NCI-H1930 (cell line): Measurements from ENCODE around the gene GPC6.

ENCODE experiments used
- DNase-seq, 2 experiments: peaks; one replicate each; lab custom pipeline; 2025; lab: John Stamatoyannopoulos, UW

The GPC6 gene

GRCh38 chr13:93977986-93978385, 751.4 kb downstream of the GPC6 start:
- DNase-seq = no peak

DNA sequence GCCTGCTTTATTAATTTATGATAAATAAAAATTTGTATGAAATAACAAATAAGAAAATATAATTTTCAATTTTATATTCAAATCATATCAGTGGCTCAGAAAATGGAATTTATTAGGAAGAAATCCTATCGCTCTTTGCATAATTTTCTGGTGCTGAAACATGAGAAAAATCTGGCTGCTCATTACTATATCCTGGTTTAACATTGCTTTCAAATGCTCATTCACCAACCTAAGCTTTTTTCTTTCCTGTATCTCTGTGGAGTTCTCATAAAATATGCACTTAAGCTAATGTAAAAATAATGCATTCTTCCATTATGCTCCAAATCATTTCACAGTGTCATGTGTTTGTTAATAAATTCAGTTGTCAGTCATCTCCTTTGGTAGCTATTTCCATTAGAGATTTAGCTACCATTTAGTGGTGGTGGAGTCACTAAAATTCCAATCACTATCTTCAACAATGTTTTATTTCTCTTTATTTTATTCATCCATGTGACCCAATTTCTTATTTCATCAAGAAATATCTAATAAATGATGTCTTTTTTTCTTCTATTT, 754.9 kb downstream of the GPC6 start:
- no peak for DNase-seq

DNA sequence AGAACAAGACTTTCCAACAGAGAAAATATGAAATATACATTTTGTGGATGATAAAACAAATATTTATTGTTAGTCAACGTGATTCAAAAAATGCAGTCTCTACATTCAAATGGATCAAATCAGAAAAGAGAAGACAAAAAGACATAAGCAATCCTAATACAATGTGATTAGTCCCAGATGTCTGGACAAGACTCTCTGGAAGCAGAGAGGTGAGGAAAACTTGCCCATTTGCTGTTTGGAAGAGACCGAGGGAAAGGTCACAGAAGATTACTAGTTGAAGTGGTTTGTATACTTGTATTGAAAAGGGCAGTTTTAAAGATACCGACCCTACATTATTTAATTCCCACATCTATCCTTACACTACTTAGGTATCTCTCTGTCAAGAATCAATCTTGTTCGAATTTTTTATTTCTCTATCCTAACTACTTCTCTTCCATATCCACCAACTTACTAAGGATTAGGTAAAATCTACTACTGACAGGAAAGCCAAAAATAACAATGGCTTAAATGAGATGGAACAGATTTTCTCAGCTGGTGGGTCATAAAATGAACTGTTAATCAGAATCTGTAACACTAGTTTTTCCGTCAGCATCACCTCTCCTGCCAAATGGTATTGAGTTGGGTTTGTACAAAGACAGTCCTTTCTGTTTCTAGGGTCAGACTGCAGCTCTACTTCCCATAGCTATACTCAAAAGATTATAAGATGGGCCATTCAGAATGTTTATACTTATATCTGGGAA, 755.7 kb downstream of the GPC6 start:
- no peak for DNase-seq

DNA sequence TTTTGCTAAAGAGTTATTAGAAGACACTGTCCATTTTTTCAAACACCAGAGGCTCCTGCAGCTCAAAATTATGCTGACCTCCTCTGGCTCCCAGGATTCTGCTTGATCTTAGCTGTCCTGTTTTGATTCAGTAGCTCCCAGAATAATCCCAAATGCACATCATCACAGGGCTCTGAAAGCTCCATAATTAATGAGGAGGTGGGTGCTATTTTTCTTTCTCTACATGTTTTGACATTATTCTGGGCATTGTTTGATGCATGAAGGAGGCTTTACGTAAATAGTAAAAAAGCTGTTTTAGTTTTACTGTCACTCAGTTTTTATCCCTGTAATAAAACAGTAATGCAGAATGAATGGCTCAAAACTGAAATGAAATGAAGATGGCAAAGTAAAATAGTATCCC, 757.4 kb downstream of the GPC6 start:
- no peak for DNase-seq

GRCh38 chr13:93984876-93985275, 758.3 kb downstream of the GPC6 start:
- DNase-seq = no peak

- DNase-seq = no peak
Measured at GRCh38 chr13:93987458-93987857, 760.9 kb downstream of the GPC6 start.

DNA sequence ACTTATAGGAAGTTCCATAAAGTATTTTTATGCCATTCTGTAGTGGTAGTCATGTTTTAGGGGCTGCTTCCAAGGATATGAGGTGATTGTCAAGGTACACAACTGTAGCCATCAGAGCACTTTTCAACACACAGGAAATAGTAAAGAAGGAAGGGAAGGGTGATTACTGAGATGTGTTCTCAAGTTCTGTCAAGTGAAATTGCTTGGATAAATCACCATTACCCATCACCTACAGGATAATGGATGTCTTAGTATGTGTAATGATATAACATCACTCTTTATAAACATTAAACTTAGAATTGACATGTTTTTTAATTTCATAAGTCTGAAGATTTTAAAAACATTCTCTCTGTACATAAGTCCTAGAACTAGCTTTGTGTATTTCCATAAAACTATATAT, 765.0 kb downstream of the GPC6 start:
- no peak for DNase-seq

DNA sequence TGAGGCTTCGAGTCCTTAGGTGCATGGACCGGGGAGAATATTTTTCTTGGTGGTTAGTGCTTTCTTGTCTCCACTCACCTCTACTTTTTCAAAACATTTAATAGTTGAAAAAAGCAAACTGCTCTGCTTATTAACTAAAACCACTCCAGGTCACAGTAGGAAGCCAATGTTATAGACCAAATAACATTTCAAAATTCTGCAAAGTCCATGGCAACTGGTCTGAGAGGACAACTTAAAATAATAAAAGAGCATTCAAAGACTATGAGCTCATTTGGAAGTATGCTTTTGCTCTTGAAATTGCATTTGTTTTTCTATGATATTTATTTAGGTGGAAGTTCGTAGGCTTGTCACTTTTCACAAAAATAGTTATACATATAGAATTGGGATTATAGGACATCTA, 769.9 kb downstream of the GPC6 start:
- no peak for DNase-seq

GRCh38 chr13:94006296-94006695, 779.7 kb downstream of the GPC6 start:
- DNase-seq = no peak

DNA sequence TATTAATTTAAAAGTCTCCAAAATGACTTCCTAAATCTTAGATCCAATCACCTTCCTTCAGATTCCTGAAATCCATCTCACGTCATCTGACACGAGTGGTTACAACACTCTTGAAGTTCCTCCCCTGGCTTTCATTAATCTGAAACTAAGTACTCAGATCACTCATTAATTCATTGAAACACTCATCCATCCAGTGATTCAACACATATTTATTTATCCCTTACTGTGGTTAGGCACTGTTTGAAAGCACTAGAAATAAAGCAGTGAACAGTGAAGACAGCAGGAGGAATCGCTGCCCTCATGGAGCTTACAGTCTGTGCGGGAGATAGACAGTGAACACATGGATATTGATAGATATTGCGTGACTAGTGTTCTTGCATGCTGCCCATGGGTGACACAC, 780.5 kb downstream of the GPC6 start:
- DNase-seq = no peak

- DNase-seq = no peak
Measured at GRCh38 chr13:94009701-94010100, 783.1 kb downstream of the GPC6 start.

DNA sequence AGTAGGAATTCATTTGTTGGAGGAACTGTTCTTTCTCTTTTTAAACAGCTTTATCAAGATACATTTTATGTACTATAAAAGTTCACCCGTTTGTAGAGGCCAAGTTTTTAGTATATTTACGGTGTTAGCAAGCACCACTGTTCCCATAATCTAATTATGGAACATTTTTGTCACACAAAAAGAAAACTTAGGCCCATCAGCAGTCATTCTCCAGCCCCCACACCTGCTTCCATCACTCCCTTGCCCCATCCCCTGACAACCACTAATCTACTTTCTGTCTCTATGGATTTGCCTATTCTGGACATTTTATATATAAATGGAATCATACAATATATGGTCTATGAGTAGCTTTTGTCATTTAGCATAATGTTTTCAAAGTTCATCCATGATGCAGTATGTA, 787.9 kb downstream of the GPC6 start:
- no peak for DNase-seq

GRCh38 chr13:94020426-94020825, 793.8 kb downstream of the GPC6 start:
- DNase-seq = no peak

GRCh38 chr13:94020833-94021232, 794.2 kb downstream of the GPC6 start:
- no peak for DNase-seq

DNA sequence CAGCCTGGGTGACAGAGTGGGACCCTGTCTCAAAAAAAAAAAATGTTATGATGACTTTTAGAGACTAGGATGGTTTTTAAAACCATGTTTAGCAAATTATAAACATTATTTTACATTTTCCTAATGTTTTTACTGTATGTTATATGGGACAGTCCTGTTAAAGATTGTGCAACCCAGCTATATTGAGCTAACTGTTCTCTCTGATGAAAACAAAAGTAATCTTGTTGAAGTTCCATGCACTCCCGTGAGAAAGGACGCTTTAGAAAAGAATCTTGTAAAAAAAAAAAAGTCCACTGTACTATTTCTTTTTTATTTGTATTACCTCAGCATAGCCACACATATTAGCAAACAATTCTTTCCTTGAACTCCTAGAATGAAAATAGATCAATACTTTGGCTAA, 801.6 kb downstream of the GPC6 start:
- no peak for DNase-seq

GRCh38 chr13:94028650-94029049, 802.0 kb downstream of the GPC6 start:
- no peak for DNase-seq

- DNase-seq = no peak
Measured at GRCh38 chr13:94030415-94031119, 804.0 kb downstream of the GPC6 start.

DNA sequence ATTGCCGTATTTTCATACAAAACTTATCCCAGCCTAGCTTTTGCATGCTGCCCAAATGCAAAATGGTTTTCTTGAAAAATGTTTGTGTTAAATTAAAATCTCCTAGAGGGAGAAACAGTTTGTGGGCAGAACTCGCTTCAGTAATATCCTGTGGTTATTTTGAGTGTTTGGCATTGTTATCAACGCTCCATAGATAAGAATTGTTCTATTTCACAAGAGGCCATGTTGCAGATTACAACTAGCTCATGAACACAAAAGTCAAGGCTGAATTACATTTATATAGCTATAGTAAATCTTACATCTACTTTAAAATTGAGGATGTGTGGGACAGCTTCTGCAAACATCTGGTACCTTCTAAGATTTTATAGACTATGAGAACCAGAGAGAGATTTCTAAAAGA, 805.0 kb downstream of the GPC6 start:
- DNase-seq = no peak

- DNase-seq = no peak
Measured at GRCh38 chr13:94033098-94033497, 806.5 kb downstream of the GPC6 start.

DNA sequence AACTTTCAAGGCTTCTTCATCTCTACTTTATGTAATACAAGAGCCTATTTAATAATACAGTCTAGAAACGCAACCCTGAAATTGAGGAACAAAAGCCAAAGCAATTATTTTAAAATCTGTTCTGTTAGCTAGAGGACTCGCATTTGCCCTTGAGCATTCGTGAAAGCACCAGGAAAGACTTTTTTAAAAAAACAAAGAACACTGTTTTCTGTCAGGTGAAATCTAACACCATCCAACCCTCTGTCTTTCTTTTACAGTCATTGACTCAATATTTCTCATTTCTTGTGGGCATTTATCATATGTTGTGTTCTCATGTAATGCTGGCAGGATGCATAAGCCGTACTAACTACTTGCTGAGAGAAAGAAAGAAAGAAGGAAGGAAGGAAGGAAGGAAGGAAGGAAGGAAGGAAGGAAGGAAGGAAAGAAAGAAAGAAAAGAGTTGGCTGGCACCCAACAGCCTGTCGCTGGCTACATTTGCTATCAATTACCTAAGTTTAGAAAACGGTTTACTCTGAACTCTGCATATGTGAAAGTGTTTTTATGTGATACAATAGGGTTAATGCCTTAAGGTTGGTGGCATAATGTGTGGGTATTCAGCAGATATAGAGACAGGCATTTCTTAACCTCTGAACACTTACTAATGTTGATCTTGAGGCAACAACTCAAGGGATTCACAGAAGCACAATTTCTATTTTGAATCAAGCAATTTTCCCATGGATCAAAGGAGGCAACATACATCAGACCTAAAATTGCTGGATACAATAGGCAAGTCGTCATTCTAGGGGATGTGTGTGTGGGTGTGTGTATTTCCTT, 807.4 kb downstream of the GPC6 start:
- no peak for DNase-seq

DNA sequence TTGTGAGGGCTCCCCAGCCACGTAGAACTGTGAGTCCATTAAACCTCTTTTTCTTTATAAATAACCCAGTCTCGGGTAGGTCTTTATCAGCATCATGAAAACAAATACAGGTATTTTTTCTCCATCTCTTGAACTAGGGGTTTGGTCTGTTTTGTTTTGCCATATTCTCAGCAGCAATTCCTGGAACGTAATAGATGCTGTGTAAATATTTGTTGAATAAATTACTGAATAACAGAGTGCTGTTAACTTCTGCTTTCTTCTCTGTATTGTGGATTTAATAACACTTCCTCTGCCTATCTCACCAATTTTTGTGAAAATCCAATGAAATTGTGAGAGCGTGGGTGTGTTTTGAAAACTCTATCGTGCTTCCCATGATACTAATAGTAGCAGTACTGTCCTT, 823.4 kb downstream of the GPC6 start:
- no peak for DNase-seq

DNA sequence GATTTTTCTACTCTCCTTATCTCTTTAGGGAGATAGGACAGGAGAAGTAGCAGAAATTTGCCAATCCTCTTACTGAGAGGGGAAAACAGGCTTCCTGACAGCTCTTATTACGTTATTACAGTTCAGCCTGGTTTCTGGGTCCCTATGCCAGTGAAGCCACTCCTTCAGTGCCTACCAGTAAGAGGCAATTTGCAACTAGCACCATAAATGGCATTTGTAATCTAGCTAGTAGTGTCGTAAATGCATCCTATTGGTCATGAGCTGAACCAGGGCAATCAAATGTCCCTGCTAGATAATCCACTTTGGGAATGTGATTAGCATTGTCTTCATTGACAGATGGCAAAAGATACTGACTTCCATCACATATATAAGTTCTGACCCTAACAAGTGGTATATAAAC, 824.1 kb downstream of the GPC6 start:
- no peak for DNase-seq
